Measurements from ENCODE around the gene TAF4B.
"Not testable (repeated sequence)": the region's sequence is repeated elsewhere in the genome, so short reads cannot be mapped to it uniquely, and the experiment has no call there.

The TAF4B gene

DNA sequence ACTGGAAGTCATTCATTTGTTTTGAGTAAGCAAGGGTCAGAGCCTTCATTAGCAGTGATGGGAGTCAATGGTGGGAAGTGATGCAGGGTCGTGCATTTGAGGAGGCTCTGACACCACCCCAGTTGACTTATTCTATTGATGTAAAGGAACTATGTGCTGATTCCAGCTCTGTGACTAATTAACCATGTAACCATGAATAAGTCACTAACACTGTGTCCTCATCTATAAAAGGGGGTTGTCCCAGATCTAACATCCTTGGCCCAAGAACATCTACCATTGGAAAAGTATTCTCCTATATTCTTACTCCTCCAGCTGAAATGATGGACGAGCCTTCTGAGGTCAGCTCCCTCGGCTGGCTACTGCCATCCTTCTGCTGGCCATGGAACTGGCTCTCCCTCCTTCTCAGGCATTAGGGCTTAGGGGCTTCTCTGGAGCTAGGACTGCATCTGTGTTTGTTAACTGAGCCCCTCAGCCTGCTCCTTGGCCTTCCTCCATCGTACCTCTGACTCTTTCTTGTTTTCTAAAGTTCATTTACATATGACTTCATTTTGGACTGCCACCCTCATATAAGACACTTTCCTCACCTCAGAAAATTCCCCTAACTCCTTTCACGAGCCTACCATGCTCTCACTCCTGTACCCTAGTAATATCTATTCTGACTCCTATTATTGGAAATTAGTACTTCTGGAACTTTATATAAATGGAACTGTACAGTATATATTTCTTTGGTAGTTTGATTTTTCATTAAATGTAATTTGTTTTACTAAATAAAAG is 206.6 kb downstream of the TAF4B start:
- DNase-seq, result no peak

DNA sequence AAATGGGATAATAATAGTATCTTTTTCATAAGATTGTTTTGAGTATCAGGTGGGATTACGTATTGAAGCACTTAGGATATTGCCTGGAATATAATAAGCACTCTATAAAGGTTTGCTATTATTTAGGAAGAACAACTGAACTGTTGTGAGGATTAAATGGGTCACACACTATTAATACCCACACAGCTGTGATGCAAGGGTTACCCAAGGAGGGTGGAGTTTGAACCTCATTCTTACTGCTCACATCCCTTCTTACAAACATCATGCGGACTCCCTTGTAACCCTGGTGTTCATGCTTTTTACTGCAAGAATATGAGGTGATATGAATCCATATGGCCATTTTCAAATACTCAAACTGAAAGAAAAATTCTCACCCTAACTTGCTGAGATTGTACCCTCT is 208.6 kb downstream of the TAF4B start:
- no peak for DNase-seq

DNA sequence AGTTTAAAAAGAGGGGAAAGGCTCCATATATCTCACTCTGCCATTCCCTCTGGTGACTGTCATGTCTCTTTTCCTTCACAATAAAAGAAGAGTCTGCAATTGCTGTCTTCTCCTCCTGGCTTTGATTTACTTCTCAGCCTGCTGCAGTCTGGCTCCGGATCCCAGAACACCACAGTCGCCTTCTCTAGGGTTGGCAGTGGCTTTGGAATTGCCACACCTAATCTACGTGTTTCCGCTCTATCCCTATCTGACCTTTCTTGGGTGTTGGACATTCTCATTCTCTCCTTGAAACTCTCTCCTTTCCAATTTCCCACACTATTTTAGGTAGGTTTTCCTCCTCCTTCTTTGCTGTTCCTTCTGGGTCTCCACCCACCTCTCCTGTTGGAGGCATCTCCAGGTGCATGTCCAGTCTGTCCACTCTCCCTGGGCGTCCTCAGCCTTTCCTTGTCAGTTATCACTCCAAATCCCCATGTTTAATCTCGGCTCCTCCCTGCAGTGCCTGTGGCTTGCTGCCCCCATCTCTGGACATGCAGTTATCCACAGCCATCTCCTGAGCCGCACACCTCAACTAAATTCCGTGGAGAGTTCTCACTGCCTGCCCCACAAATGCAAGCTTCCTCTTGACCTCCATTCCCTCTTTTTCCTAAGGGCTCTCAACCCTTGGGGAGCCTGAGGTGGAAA is 209.3 kb downstream of the TAF4B start:
- no peak for DNase-seq

DNA sequence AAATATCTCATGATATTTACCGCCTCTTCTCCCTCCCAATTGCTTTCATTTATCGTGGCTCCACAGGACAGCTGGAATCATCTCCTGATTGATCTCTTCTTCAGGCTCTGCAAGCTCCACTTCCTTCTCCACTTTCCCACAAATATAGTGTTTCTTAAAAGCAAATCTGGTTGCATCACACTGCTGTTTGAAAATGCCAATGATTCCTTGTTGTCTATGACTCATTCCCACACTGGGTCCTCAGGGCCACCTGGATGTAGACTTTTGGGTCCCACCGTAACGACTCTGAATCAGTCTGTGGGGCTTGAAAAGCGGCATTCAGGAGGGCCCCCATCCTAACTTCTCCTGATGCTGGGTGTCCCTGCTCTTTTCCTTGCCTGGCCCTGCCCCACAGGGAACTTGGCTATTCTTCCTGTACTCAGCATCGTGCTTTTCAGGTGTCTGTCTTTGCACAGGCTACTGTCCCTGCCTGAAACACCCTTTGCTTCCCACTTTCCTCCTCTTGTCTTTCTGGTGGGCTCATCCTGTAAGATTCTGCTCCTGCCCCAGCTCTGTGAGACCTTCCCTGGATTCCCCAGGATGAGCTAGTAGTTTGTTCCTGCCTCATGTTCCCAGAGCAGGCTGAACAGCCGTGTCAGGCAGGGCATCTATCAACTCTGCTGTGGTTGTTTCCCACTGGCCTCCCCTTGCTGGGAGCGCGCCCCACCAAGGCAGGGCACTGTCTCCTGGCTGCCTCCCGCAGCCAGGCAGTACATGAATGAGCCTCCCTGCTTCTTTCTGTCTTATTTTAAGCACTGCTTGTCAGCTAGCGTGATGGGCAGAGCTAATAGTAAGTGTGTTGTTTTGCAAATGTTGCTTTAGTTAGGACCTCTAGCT is 210.2 kb downstream of the TAF4B start:
- DNase-seq, result no peak

DNA sequence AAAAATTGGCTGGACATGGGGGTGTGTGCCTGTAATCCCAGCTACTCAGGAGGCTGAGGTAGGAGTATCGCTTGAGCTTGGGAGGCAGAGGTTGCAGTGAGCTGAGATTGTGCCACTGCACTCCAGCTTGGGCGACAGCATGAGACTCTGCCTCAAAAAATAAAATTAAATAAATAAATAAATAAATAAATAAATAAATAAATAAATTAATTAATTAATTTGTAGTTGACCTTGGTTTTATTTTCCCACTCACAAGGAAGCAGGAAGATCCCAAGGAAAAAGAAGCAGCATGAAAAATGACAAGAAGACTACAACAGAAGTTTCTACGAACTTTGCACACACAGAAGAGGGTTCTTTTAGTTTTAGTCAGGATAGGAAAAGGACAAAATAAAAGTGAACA is 211.4 kb downstream of the TAF4B start:
- DNase-seq, result not testable (repeated sequence)

DNA sequence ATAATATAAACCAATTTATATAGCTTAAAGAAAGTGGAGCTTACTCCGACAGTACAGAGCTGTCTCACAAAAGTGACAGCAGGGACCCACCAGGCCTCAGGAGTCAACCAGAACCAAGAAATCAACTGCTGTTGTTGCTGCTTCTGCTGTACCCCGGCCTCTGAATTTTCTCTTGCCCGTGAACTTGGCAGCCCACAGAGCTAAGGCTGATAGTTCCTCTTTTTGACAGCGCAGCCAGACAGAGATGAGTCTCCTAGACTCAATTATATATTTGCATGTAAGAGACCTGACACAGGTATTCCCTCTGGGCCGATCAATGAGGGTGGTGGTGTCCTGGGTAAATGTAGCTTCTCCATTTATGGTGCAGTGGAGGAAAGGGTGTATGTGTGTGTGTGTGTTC is 212.7 kb downstream of the TAF4B start:
- DNase-seq, result no peak

DNA sequence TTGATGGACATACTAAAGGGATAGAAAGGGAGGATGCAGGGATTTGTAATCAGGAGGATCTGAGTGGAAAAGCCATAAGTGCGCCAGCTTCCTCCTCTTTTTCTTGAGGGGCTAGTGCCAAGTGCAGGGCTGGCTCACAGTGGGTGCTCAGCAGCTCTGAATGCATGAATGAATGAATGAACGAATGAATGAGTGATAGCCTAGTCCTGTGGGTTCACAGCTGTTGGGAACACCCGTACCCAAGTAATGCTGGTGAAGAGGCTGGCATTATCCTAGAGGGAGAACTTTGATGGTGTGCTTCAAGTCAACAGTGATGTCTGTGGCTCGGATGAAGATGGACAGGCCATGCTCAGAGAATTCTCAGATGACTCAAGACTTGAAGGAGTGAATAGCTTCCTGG is 213.3 kb downstream of the TAF4B start:
- no peak for DNase-seq

DNA sequence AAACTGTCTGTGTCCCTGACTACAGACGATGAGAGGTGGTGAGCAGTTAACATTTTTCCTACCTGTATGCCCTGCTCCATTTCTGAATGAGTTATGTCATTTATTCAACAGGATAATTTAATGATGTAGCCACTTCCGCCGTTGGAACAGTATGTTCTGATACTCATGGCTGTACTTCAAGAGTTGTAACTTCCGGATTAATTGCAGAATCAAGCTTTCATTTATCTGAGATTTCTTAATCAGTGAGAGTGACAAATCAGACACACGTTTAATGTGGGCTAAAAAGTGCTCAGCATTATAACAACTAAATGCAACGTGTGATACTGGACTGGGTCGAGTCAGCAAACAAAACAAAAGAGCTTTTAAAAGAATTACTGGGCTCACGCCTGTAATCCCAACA is 214.4 kb downstream of the TAF4B start:
- DNase-seq, result no peak

Data from retina (tissue), 1 donor.